GM12865 (cell line): ENCODE data around the gene CTU2.

Experiments used
- DNase-seq: peaks from one replicate; pipeline ENCODE4 v3.0.0; 2010; ENCODE audit warnings: low read depth
- H3K4me3 ChIP-seq: 2 replicates; pipeline ENCODE4 v1.5.1; 2011; ENCODE audit warnings: mild to moderate bottlenecking, low read depth, low read length, control low read depth
- CTCF ChIP-seq: IDR thresholded peaks from 2 replicates; pipeline ENCODE4 v1.5.1; 2011; ENCODE audit warnings: low read length, control low read depth, low read depth, inconsistent platforms; ENCODE audit not compliant: insufficient read depth; ENCODE audit errors: missing control alignments

Gene CTU2

DNA sequence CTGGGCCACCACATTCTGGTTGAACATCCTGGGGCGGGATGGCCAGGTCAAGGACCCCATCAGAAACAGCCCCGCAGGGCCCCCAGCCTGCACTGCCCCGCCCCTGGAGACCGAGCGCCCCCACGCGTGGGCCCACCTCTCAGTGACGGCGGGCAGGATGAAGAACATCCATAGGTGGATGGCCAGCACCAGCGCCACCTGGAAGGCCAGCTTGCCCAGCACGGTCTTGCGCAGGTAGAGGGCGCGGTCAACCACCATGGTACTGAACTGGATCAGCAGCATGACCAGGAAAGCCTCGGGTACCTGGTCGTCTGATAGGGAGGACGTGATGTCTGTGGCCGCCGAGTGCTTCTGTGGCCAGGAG lies 13.6 kb downstream of the CTU2 start:
- TF ChIP-seq CTCF = no peak
- no peak for DNase-seq
- H3K4me3 ChIP-seq = no peak overlapping the region

GRCh38 chr16:88720396-88720970 lies 14.2 kb downstream of the CTU2 start:
- no peak for DNase-seq
- no peak overlapping the region for H3K4me3 ChIP-seq
- TF ChIP-seq CTCF = no peak

DNA sequence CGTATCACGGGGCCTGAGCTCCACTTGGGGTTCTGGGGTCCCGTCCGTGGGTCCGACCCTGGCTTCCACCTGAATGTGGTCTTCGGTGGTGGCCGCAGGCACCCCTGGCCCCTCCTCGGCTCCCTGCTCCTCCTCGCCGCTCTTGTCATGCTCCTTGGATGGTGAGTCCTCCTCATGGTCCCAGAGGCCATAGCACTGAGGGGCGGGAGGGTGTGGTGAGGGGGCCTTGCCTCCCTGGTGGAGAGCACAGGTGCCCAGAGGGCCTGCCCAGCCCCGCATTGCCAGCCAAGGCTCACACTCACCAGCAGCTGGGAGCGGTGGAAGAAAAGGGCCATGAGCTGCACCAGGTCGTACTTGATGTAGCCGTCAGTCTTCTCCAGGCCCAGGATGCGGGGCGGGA lies 14.9 kb downstream of the CTU2 start:
- no peak overlapping the region for H3K4me3 ChIP-seq
- no peak for DNase-seq
- no peak for TF ChIP-seq CTCF

GRCh38 chr16:88721815-88722755 lies 15.8 kb downstream of the CTU2 start:
- H3K4me3 ChIP-seq = no peak overlapping the region
- no peak for TF ChIP-seq CTCF
- DNase-seq = no peak

GRCh38 chr16:88722784-88723506 lies 16.6 kb downstream of the CTU2 start:
- TF ChIP-seq CTCF = no peak
- no peak for DNase-seq
- H3K4me3 ChIP-seq = no peak overlapping the region

DNA sequence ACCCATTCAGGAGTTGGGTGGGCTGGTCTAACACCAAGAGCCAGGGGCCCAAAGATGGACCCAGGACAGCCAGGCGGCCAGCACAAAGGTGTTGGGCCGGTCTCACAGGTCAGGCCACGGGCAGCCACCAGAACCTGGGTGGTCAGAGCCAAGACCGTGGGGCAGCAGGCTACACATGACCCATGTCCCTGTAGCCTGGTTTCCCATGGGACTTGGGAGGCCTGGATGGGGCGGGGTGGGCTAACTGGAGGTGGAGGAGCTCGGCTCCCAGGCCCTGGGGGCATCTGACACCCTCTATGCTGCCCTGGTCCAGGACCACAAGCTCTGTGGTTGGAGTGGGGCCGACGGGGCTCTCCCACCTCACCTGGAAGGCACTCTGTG lies 17.2 kb downstream of the CTU2 start:
- no peak for TF ChIP-seq CTCF
- H3K4me3 ChIP-seq = no peak overlapping the region
- DNase-seq = no peak

DNA sequence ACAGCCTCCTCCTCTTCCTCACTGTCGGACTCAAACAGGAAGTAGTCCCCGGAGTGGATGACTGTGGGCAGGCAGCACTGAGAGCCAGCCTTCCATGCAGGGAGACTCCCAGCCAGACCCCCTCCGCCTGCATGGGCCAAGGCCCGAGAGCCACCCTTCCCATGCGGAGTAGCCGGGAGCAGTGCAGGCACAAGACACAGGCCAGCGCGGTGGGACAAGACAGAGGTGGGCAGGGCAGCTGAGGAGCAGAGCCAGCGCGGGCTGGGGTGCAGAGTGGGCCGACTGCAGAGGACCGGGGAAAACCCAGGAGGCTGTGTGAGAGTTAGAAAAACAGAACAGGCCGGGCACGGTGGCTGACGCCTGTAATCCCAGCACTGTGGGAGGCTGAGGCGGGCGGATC lies 17.6 kb downstream of the CTU2 start:
- TF ChIP-seq CTCF = no peak
- DNase-seq = no peak
- H3K4me3 ChIP-seq = no peak overlapping the region
